ENCODE measurements around the gene IL12RB1. TPM values are rescaled to one million over a fixed set of nuclear protein-coding genes. Genes with fewer than 3 reads are reported as not detected.

Gene IL12RB1
- total and polyA plus RNA-seq, 2 of the 13 experiments (the other 11 are each of a cell fraction or from before 2014, with no cell fraction given) = 0.03 to 0.04 TPM

- TF ChIP-seq ZUFSP (CRISPR knock-in tag; IDR thresholded peaks at IDR 0.05; ENCODE audit: borderline replicate concordance) (no peak), DNMT3B (CRISPR knock-in tag; conservative IDR thresholded peaks at IDR 0.05) (no peak), RCOR2 (CRISPR knock-in tag; IDR thresholded peaks at IDR 0.05) (peak; percentile 22; the same call in 1 of the 2 replicates)
These were observed 31.8 kb upstream of the IL12RB1 start (continued) for GRCh38 chr19:18118420-18119012.

- CTCF ChIA-PET (ENCODE audit: low intra/inter-chr PET ratio, low total read pairs) = no interaction called here
- Histone ChIP-seq H4K20me1 (ENCODE audit: insufficient read depth, low read length) (no peaks in the 10 kb centered on the region), H3K36me3 (replicated peaks in 1 of 2; ENCODE audit: control insufficient read depth in 1 of 2, insufficient read depth in 2 of 2, low read length in 2 of 2) (peaks cover 6 to 27% of the 10 kb centered on the region in 2 experiments), H3K4me2 (ENCODE audit: low read depth, low read length) (peak overlapping the region; percentile 100), H3K4me3 (replicated peaks in 1 of 3; ENCODE audit: insufficient read depth in 1 of 3, low read depth in 2 of 3, low read length in 3 of 3) (peak overlapping the region; percentile 72 to 91 (median 73)), H2AFZ (ENCODE audit: low read length) (no peak overlapping the region), H3K27ac (ENCODE audit: extremely low read length, insufficient read depth, low read length) (peak overlapping the region; percentile 63), H3K27me3 (ENCODE audit: control insufficient read depth in 1 of 2, insufficient read depth in 2 of 2, low read length in 2 of 2) (no peaks in the 10 kb centered on the region), H3K4me1 (ENCODE audit: insufficient read depth, low read length) (peaks cover 23% of the 10 kb centered on the region), H3K79me2 (ENCODE audit: insufficient read depth, low read length) (peaks cover 16% of the 10 kb centered on the region), H3K9me3 (ENCODE audit: low read length) (no peaks in the 10 kb centered on the region), H3K9ac (ENCODE audit: insufficient read depth, low read depth, low read length) (peak overlapping the region; percentile 82)
- ATAC-seq (peak; percentile 83), DNase-seq (ENCODE audit: low spot score) (peak; percentile 71), FAIRE-seq (no peak)
- WGBS (ENCODE audit: low lambda C conversion rate) = no CpG with 5 or more reads among the region's 86 CpGs
- intact Hi-C loops (cut with micrococcal nuclease; ENCODE audit: unreplicated experiment) = no loop called here
- in situ Hi-C loops (cut with HindIII; ENCODE audit: extremely low pct_ligation_motif_present, low pct_unique_long_range_greater_than_20kb) = no loop called here
- POLR2A ChIA-PET = interaction anchor here (0.6 to 2.2 kb wide), 5 partner anchors 9 to 74 kb away, joined by 3 to 18 read pairs (median 9); partner anchors contain the start of gene PIK3R2
- BruUV-seq (replicated peaks) = no TSS peak
- TF ChIP-seq ZNF574 (CRISPR knock-in tag; IDR thresholded peaks at IDR 0.05) = 0 out of 2 replicates have a peak, but pooled peaks have one; percentile 19
- no peak for TF ChIP-seq SRSF1 (optimal IDR thresholded peaks at IDR 0.05; ENCODE audit: low read depth, low read length)
- TF ChIP-seq MBNL3 (CRISPR knock-in tag; conservative IDR thresholded peaks at IDR 0.05) = no peak
- no peak for TF ChIP-seq HOXA7 (CRISPR knock-in tag; IDR thresholded peaks at IDR 0.05)
- peak; percentile 97 for TF ChIP-seq SAP130 (CRISPR knock-in tag; IDR thresholded peaks at IDR 0.05; ENCODE audit: low read depth)
- TF ChIP-seq ZBTB49 (CRISPR knock-in tag; IDR thresholded peaks at IDR 0.05; ENCODE audit: borderline replicate concordance) = no peak
These were observed 31.1 kb upstream of the IL12RB1 start for GRCh38 chr19:18117692-18118378.
